NCI-H524 (cell line): ENCODE data around the gene ECSIT.
"Not testable (repeated sequence)": the region's sequence is repeated elsewhere in the genome, so short reads cannot be mapped to it uniquely, and the experiment has no call there.

Experiments used
- DNase-seq, 2 experiments: peaks; one replicate each; lab custom pipeline; 2025; lab: John Stamatoyannopoulos, UW

ECSIT gene

DNA sequence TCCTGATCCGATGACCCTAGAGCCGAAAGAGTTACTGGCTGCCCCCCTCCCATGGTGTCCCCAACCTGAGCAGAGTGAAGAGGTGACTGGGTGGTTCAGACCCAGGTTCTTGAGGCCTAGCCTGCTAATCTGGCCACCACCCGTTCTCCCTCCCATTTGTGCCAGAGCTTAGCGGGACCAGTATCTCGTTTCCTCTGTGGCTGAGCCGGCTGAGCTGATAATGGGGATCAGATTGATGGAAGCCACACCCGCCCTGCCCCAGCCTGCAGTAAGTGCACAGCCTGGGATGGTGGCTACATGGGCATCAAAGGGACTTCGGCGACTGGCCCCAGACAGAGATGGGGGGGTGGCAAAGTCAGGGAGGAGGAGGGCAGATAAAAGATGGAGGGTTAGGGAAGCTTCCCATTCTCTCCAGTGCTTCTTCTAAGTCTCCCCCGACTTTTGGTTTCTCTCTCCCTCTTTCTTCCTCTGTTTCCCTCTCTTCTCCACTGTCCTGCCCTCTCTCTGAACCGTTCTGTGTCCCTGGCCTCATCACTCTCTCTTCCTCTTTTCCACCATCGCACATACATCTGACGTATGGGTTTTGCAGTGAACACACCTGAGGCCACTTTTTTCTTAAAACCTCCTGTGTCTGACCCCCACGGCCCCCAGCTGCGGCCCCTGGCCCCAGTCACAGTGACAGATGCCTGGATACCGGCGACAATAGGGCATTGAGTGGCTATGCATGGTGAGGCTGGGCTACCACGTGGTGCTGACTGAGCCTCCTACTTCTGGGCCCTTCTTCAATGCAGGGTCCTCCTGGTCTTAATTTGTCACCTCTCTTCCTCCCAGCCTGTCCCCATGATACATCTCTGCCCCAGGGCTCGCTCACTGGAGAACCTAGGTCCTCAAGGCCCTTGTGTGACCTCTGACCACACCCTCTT is 50.5 kb downstream of the ECSIT start:
- DNase-seq = peak in 1 of 2 experiments; percentile 20

- no peak for DNase-seq
These were observed 53.1 kb downstream of the ECSIT start for GRCh38 chr19:11475861-11476260.

DNA sequence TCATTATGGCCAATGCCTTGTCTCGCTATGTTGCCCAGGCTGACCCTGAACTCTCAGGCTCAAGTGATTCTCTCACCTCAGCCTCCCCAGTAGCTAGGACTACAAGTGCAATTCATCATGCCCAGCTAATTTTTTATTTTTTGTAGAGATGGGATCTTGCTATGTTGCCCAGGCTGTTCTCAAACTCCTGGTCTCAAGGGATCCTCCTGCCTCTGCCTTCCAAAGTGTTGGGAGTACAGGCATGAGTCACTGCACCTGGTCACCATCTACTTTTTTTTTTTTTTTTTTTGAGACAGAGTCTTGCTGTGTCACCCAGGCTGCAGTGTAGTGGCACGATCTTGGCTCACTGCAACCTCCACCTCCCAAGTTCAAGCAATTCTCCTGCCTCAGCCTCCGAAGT is 53.6 kb downstream of the ECSIT start:
- DNase-seq = not testable (repeated sequence)

- no peak for DNase-seq
These were observed 55.2 kb downstream of the ECSIT start for GRCh38 chr19:11473725-11474124.

- DNase-seq = not testable (repeated sequence)
These were observed 60.6 kb downstream of the ECSIT start for GRCh38 chr19:11468266-11468845.

GRCh38 chr19:11465600-11465999 is 63.3 kb downstream of the ECSIT start:
- peak in 1 of 2 experiments; percentile 44 for DNase-seq

GRCh38 chr19:11464333-11465265 is 64.3 kb downstream of the ECSIT start:
- DNase-seq = no peak

GRCh38 chr19:11463391-11463790 is 65.5 kb downstream of the ECSIT start:
- no peak for DNase-seq

DNA sequence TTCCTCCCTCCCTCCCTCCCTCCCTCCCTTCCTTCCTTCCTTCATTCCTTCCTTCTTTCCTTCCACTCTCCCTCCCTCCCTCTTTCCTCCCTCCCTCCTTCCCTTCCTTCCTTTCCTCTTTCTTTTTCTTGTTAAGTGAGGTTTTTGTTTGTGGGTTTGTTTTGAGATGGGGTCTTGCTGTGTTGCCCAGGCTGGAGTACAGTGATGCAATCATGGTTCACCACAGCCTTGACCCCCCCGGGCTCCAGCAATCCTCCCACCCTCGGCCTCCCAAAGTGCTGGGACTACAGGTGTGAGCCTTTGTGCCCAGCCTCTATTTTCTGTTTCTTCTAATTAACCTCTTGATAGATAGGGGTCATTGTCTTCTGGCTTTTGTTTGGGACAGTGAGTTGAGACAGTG is 67.5 kb downstream of the ECSIT start:
- no peak for DNase-seq

DNA sequence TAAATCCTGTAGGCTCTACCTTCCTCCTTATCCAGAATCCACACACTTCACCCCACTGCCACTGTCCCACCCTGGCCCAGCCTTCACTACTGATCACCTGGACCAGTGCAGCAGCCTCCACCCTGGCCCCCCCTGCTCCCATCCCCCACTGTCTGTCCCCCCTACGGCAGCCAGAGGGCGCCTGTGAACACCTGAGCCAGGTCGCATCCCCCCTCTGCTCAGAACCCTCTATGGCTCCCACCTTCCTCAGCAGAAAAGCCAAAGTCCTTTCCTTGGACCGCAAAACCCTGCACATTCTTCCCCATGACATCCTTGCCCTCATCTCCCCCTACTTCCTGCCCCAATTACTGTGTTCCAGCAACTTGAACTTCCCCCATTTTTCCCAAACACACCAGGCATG is 68.7 kb downstream of the ECSIT start:
- DNase-seq = no peak

DNA sequence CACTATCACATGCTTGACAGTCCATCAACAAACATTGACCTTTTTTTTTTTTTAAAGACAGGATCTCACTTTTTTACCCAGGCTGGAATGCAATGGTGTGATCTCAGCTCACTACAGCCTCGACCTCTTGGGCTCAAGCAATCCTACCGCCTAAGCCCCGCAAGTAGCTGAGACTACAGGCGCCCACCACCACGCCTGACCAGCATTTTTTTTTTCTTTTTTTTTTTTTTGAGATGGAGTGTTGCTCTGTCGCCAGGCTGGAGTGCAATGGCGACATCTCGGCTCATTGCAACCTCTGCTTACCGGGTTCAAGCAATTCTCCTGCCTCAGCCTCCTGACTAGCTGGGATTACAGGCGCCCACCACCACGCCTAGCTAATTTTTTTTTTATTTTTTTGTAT is 70.0 kb downstream of the ECSIT start:
- DNase-seq = not testable (repeated sequence)

DNA sequence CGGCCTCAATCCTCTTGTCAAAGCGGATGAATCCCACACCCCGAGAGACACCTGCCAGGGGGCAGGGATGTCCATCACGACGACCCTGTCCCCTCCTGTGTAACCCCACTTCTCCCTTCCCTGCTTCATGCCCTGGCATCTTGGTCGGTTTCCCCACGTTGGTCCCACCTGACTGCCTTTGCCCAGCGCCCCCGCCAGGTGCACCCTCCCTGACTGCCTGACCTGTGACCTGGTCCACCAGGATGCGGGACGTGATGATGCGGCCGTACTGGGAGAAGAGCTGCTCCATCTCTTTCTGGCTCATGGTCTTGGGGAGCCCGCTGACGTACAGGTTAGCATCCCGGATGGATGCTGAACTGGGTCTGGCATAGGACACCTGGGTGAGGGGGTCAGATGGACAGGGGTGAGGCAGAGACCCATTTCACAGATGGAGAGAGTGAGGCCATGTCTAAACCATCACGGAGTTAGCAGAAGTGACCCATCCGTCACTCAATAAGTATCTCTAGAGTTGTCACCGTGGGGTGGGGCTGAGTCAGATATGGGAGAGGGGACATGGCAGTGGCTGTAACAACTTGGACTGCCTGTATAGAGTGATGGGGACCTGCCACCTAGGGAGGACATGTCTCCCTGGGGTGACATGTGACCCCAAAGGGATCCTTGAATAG is 70.6 kb downstream of the ECSIT start:
- DNase-seq = no peak

GRCh38 chr19:11457831-11458230 is 71.1 kb downstream of the ECSIT start:
- DNase-seq = no peak

DNA sequence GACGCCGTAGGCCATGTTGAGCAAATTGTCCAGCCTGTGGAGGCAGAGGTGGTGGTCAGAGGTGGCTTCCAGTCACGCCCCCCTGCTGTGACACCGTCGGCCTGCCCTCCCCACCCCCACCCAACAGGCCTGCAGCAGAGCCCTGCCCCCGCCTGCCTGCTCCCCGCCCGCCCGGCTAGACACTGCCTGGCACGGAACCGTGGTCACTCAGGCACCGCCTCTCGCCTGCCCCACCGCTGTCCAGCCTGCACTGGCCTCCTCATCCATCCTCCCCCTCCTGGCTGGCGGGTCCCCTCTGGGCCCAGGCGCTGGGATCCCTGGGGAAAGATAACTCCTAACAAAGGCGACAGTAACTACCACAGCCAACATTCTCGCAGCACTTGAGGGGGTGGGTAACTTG is 71.8 kb downstream of the ECSIT start:
- DNase-seq = no peak

GRCh38 chr19:11456659-11457058 is 72.3 kb downstream of the ECSIT start:
- no peak for DNase-seq
